ENCODE results near the gene PBX3. TPM values are rescaled to one million over a fixed set of nuclear protein-coding genes. Genes with fewer than 3 reads are reported as not detected.
A peak's percentile ranks its signal among the peaks of the same experiment; 100 is the strongest.

The PBX3 gene
- total RNA-seq, 1 donor from 2014 or later: 82.3 TPM

GRCh38 chr9:125971050-125971449, 223.9 kb downstream of the PBX3 start:
- DNase-seq (ENCODE audit: extremely low spot score in 2 of 2): peak in 1 of 2 donors; percentile 64
- intact Hi-C loops (cut with DNase I): no loop called here
- H3K27ac ChIP-seq: no peak overlapping the region
- H3K9me3 ChIP-seq: no peaks in the 10 kb centered on the region
- H3K27me3 ChIP-seq: no peaks in the 10 kb centered on the region
- TF ChIP-seq POLR2A (IDR thresholded peaks at IDR 0.05) (no peak), CTCF (IDR thresholded peaks at IDR 0.05) (no peak)
- H3K4me1 ChIP-seq: no peaks in the 10 kb centered on the region
- H3K4me3 ChIP-seq: no peak overlapping the region
- H3K36me3 ChIP-seq: no peaks in the 10 kb centered on the region

- Histone ChIP-seq H3K36me3 (no peaks in the 10 kb centered on the region), H3K4me1 (no peaks in the 10 kb centered on the region), H3K9me3 (no peaks in the 10 kb centered on the region), H3K4me3 (no peak overlapping the region), H3K27ac (no peak overlapping the region), H3K27me3 (no peaks in the 10 kb centered on the region)
- TF ChIP-seq CTCF (IDR thresholded peaks at IDR 0.05): no peak
- no peak for TF ChIP-seq POLR2AphosphoS5 (IDR thresholded peaks at IDR 0.05; ENCODE audit: insufficient read depth in 1 of 2, low read depth in 1 of 2)
- TF ChIP-seq POLR2A (IDR thresholded peaks at IDR 0.05): no peak
- intact Hi-C loops (cut with DNase I): no loop called here
- peak in 1 of 2 donors; percentile 76 for DNase-seq (ENCODE audit: extremely low spot score in 2 of 2)
Measured at GRCh38 chr9:125972012-125972729, 225.0 kb downstream of the PBX3 start.

GRCh38 chr9:125973547-125973946, 226.4 kb downstream of the PBX3 start:
- peak in 1 of 2 donors; percentile 40 for DNase-seq (ENCODE audit: extremely low spot score in 2 of 2)
- intact Hi-C loops (cut with DNase I): no loop called here
- H3K27me3 ChIP-seq: no peaks in the 10 kb centered on the region
- H3K9me3 ChIP-seq: no peaks in the 10 kb centered on the region
- TF ChIP-seq CTCF (IDR thresholded peaks at IDR 0.05): no peak
- TF ChIP-seq POLR2A (IDR thresholded peaks at IDR 0.05): no peak
- TF ChIP-seq POLR2AphosphoS5 (IDR thresholded peaks at IDR 0.05; ENCODE audit: insufficient read depth in 1 of 2, low read depth in 1 of 2): no peak
- no peak overlapping the region for H3K27ac ChIP-seq
- H3K36me3 ChIP-seq: no peaks in the 10 kb centered on the region
- H3K4me1 ChIP-seq: no peaks in the 10 kb centered on the region
- no peak overlapping the region for H3K4me3 ChIP-seq

- H3K9me3 ChIP-seq: no peaks in the 10 kb centered on the region
- DNase-seq (ENCODE audit: extremely low spot score in 2 of 2): no peak
- intact Hi-C loops (cut with DNase I): no loop called here
- no peaks in the 10 kb centered on the region for H3K36me3 ChIP-seq
- TF ChIP-seq POLR2AphosphoS5 (IDR thresholded peaks at IDR 0.05; ENCODE audit: insufficient read depth in 1 of 2, low read depth in 1 of 2): no peak
- TF ChIP-seq POLR2A (IDR thresholded peaks at IDR 0.05): no peak
- TF ChIP-seq CTCF (IDR thresholded peaks at IDR 0.05): no peak
- H3K27me3 ChIP-seq: no peaks in the 10 kb centered on the region
- no peak overlapping the region for H3K4me3 ChIP-seq
- no peaks in the 10 kb centered on the region for H3K4me1 ChIP-seq
- no peak overlapping the region for H3K27ac ChIP-seq
Measured at GRCh38 chr9:125974705-125975104, 227.5 kb downstream of the PBX3 start.

- intact Hi-C loops (cut with DNase I): no loop called here
- H3K4me1 ChIP-seq: no peaks in the 10 kb centered on the region
- no peaks in the 10 kb centered on the region for H3K36me3 ChIP-seq
- TF ChIP-seq POLR2AphosphoS5 (IDR thresholded peaks at IDR 0.05; ENCODE audit: insufficient read depth in 1 of 2, low read depth in 1 of 2): no peak
- TF ChIP-seq POLR2A (IDR thresholded peaks at IDR 0.05): no peak
- no peak for TF ChIP-seq CTCF (IDR thresholded peaks at IDR 0.05)
- no peaks in the 10 kb centered on the region for H3K27me3 ChIP-seq
- no peak overlapping the region for H3K27ac ChIP-seq
- H3K4me3 ChIP-seq: no peak overlapping the region
- H3K9me3 ChIP-seq: no peaks in the 10 kb centered on the region
- DNase-seq (ENCODE audit: extremely low spot score in 2 of 2): no peak
Measured at GRCh38 chr9:125977223-125977622, 230.1 kb downstream of the PBX3 start.
